Measurements from ENCODE around the gene POU6F2.

GRCh38 chr7:39199951-39200350 is 222.2 kb downstream of the POU6F2 start:
- TF ChIP-seq EZH2phosphoT487 (IDR thresholded peaks at IDR 0.05; ENCODE audit: borderline replicate concordance) (no peak), EZH2 (IDR thresholded peaks at IDR 0.05) (no peak), POLR2A (IDR thresholded peaks at IDR 0.05; ENCODE audit: borderline replicate concordance, extremely low read depth, insufficient read depth, insufficient read length) (no peak), SP1 (IDR thresholded peaks at IDR 0.05; ENCODE audit: low read depth) (no peak), CTCF (IDR thresholded peaks at IDR 0.05 in 2 of 3, conservative IDR thresholded peaks at IDR 0.05 in 1 of 3; ENCODE audit: borderline replicate concordance in 1 of 3, insufficient read depth in 1 of 3, low read depth in 2 of 3, low read length in 2 of 3) (no peak), SIN3A (IDR thresholded peaks at IDR 0.05; ENCODE audit: low read depth) (no peak)
